H1 (cell line): Measurements from ENCODE around the gene GCLC. TPM values are rescaled to one million over a fixed set of nuclear protein-coding genes. Genes with fewer than 3 reads are reported as not detected.

Experiments
- CBX8 ChIP-seq: fragments of 300-800, 300-1000 bp; sonication (generic); IDR thresholded peaks from 2 replicates; pipeline ENCODE4 v1.7.1; 2016; ENCODE audit warnings: low read depth, low read length, borderline replicate concordance
- HDAC2 ChIP-seq, 2 experiments: fragments of 300-600 bp in 1 of 2; sonication (generic) in 1 of 2; IDR thresholded peaks; 2 replicates each; pipeline ENCODE4 v1.6.1; 2011 to 2012; ENCODE audit warnings: low read depth in 2 of 2, low read length in 2 of 2, mild to moderate bottlenecking in 2 of 2, moderate library complexity in 2 of 2, borderline replicate concordance in 1 of 2, inconsistent platforms in 1 of 2
- KDM4A ChIP-seq: IDR thresholded peaks from one replicate; pipeline ENCODE4 v1.7.1; 2012; ENCODE audit warnings: low read depth, mild to moderate bottlenecking, moderate library complexity, low read length, inconsistent platforms; ENCODE audit not compliant: severe bottlenecking
- KDM5A ChIP-seq: fragments of 200-600 bp; IDR thresholded peaks from 2 replicates; pipeline ENCODE4 v1.7.1; 2012; ENCODE audit warnings: mild to moderate bottlenecking, low read length, inconsistent platforms, mixed read lengths
- POU5F1 ChIP-seq: IDR thresholded peaks from 2 replicates; pipeline ENCODE4 v1.6.1; 2011; ENCODE audit warnings: low read depth, mild to moderate bottlenecking, low read length, moderate library complexity
- RAD21 ChIP-seq, 2 experiments: IDR thresholded peaks in 1 of 2; conservative IDR thresholded peaks in 1 of 2; 2 replicates each; pipeline ENCODE4 v1.6.1; 2011; ENCODE audit warnings: low read depth in 2 of 2, low read length in 2 of 2, improper control_type of control experiment in 1 of 2, inconsistent platforms in 1 of 2, mild to moderate bottlenecking in 1 of 2, moderate library complexity in 1 of 2
- SP1 ChIP-seq: IDR thresholded peaks from 2 replicates; pipeline ENCODE4 v1.6.1; 2011; ENCODE audit warnings: low read depth, low read length
- SP4 ChIP-seq: IDR thresholded peaks from 2 replicates; pipeline ENCODE4 v1.6.1; 2012; ENCODE audit warnings: low read length, inconsistent platforms
- SRF ChIP-seq: IDR thresholded peaks from 2 replicates; pipeline ENCODE4 v1.6.1; 2011; ENCODE audit warnings: mild to moderate bottlenecking, low read depth, low read length, moderate library complexity
- polyA plus RNA-seq, 7 experiments: library from polyadenylated mRNA; depleted of rRNA in 3 of 7; stranded (reverse) in 5 of 7; unstranded in 2 of 7; fragments of >200 nt in 5 of 7; fragments of 200-250 nt in 2 of 7; gene quantifications; 1 replicate in 5 of 7; 2 replicates in 1 of 7; 4 replicates in 1 of 7; pipeline versions ENCODE4 v1.2.1 to v1.2.3, GENCODE V29; 2011 to 2013; ENCODE audit warnings: missing spikeins in 2 of 7, mixed read lengths in 2 of 7
- total RNA-seq: library from RNA; stranded (reverse); fragmentation: NEBNext Ultra II Directional; extraction: Animal tissue kit (Norgen Biotek cat#: 25700); gene quantifications from 2 replicates; pipeline ENCODE4 v1.2.1, GENCODE V29; 2021
- TF ChIP-seq, protein P1 (sequence below): fragments of 300-600 bp; sonication (generic); IDR thresholded peaks from 2 replicates; pipeline ENCODE4 v1.7.1; 2012; ENCODE audit warnings: low read length, moderate library complexity, mild to moderate bottlenecking, inconsistent platforms; ENCODE audit not compliant: insufficient replicate concordance

Gene GCLC
- total and polyA plus RNA-seq, 2 of the 8 experiments (the other 6 are each of a cell fraction or from before 2014, with no cell fraction given), result 15.8 to 54.0 TPM

DNA sequence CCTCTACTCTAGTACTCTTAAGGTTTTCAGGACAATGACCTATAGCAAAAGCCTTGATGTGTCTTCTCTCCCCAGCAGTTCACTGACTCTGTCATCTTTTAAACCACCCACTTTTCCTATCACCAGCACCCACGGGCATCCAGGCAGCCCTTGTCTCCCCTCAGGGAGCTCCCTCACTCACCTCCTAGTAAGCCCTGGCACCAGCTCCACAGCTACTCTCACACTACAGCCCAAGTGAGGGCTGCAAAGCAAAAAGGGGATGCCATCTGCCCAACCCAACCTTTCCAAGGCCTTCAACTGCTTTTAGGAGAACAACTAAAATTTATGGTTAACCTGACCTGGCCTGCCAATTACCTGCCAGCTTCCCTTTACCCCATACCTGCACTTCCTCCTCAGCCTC lies 26.0 kb downstream of the GCLC start (continued):
- TF ChIP-seq, protein P1, sequence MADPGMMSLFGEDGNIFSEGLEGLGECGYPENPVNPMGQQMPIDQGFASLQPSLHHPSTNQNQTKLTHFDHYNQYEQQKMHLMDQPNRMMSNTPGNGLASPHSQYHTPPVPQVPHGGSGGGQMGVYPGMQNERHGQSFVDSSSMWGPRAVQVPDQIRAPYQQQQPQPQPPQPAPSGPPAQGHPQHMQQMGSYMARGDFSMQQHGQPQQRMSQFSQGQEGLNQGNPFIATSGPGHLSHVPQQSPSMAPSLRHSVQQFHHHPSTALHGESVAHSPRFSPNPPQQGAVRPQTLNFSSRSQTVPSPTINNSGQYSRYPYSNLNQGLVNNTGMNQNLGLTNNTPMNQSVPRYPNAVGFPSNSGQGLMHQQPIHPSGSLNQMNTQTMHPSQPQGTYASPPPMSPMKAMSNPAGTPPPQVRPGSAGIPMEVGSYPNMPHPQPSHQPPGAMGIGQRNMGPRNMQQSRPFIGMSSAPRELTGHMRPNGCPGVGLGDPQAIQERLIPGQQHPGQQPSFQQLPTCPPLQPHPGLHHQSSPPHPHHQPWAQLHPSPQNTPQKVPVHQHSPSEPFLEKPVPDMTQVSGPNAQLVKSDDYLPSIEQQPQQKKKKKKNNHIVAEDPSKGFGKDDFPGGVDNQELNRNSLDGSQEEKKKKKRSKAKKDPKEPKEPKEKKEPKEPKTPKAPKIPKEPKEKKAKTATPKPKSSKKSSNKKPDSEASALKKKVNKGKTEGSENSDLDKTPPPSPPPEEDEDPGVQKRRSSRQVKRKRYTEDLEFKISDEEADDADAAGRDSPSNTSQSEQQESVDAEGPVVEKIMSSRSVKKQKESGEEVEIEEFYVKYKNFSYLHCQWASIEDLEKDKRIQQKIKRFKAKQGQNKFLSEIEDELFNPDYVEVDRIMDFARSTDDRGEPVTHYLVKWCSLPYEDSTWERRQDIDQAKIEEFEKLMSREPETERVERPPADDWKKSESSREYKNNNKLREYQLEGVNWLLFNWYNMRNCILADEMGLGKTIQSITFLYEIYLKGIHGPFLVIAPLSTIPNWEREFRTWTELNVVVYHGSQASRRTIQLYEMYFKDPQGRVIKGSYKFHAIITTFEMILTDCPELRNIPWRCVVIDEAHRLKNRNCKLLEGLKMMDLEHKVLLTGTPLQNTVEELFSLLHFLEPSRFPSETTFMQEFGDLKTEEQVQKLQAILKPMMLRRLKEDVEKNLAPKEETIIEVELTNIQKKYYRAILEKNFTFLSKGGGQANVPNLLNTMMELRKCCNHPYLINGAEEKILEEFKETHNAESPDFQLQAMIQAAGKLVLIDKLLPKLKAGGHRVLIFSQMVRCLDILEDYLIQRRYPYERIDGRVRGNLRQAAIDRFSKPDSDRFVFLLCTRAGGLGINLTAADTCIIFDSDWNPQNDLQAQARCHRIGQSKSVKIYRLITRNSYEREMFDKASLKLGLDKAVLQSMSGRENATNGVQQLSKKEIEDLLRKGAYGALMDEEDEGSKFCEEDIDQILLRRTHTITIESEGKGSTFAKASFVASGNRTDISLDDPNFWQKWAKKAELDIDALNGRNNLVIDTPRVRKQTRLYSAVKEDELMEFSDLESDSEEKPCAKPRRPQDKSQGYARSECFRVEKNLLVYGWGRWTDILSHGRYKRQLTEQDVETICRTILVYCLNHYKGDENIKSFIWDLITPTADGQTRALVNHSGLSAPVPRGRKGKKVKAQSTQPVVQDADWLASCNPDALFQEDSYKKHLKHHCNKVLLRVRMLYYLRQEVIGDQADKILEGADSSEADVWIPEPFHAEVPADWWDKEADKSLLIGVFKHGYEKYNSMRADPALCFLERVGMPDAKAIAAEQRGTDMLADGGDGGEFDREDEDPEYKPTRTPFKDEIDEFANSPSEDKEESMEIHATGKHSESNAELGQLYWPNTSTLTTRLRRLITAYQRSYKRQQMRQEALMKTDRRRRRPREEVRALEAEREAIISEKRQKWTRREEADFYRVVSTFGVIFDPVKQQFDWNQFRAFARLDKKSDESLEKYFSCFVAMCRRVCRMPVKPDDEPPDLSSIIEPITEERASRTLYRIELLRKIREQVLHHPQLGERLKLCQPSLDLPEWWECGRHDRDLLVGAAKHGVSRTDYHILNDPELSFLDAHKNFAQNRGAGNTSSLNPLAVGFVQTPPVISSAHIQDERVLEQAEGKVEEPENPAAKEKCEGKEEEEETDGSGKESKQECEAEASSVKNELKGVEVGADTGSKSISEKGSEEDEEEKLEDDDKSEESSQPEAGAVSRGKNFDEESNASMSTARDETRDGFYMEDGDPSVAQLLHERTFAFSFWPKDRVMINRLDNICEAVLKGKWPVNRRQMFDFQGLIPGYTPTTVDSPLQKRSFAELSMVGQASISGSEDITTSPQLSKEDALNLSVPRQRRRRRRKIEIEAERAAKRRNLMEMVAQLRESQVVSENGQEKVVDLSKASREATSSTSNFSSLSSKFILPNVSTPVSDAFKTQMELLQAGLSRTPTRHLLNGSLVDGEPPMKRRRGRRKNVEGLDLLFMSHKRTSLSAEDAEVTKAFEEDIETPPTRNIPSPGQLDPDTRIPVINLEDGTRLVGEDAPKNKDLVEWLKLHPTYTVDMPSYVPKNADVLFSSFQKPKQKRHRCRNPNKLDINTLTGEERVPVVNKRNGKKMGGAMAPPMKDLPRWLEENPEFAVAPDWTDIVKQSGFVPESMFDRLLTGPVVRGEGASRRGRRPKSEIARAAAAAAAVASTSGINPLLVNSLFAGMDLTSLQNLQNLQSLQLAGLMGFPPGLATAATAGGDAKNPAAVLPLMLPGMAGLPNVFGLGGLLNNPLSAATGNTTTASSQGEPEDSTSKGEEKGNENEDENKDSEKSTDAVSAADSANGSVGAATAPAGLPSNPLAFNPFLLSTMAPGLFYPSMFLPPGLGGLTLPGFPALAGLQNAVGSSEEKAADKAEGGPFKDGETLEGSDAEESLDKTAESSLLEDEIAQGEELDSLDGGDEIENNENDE, result no peak
- TF ChIP-seq POU5F1 (no peak), RAD21 (IDR thresholded peaks at IDR 0.05 in 1 of 2, conservative IDR thresholded peaks at IDR 0.05 in 1 of 2; ENCODE audit: low read depth in 2 of 2, low read length in 2 of 2) (no peak), SRF (no peak), CBX8 (no peak), KDM5A (no peak), SP4 (no peak), HDAC2 (IDR thresholded peaks at IDR 0.05; ENCODE audit: borderline replicate concordance in 1 of 2, low read depth in 2 of 2, low read length in 2 of 2) (no peak), KDM4A (no peak), SP1 (no peak)
